ENCODE measurements around the gene USP40. TPM values are rescaled to one million over a fixed set of nuclear protein-coding genes. Genes with fewer than 3 reads are reported as not detected.

Gene USP40
- total RNA-seq, 1 donor: 40.2 TPM

DNA sequence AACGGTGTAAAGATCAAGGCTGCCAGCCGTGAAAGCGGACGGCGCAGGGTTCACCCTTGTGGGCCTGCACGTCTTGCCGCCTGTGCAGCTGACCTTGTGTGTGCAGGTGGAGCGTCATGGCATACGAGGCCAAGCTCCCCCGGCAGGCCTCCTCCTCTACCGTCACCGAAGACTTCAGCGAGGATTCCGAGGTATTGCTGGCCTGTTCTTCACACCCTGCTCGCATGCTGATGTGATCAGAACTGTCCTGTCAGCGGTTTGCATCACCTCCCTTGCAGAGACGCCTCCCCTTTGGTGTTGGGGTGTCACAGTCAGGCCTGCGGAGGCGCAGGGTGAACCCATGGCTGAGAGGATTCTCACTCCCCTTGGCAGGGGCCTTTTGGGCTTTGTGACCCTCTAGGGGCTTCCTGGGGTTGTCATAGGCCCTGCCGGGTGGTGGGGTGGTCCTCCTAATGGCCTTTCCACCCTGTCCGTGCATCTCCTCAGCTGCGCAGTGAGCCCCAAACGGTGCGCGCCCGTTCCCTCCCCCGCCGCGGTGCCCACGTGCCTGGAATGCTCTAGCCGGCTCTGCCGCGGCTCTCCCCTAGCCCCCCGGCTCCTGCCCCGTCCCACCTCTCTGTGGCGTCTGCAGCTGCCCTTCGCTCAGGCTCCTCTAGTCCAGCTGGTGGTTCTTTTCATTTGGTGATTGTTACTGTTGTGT lies 119.8 kb downstream of the USP40 start:
- no peak overlapping the region for H3K4me3 ChIP-seq (ENCODE audit: low read depth, low read length)
- no peak for TF ChIP-seq CTCF (IDR thresholded peaks at IDR 0.05; ENCODE audit: insufficient read depth, low read length)
- DNase-seq (ENCODE audit: low read depth): no peak

GRCh38 chr2:233446121-233446520 lies 120.5 kb downstream of the USP40 start:
- no peak for DNase-seq (ENCODE audit: low read depth)
- H3K4me3 ChIP-seq (ENCODE audit: low read depth, low read length): no peak overlapping the region

GRCh38 chr2:233445152-233445830 lies 121.3 kb downstream of the USP40 start:
- no peak overlapping the region for H3K4me3 ChIP-seq (ENCODE audit: low read depth, low read length)
- TF ChIP-seq CTCF (IDR thresholded peaks at IDR 0.05; ENCODE audit: insufficient read depth, low read length): no peak
- DNase-seq (ENCODE audit: low read depth): no peak

More at GRCh38 chr2:233446121-233446520, 120.5 kb downstream of the USP40 start:
- no peak for TF ChIP-seq CTCF (IDR thresholded peaks at IDR 0.05; ENCODE audit: insufficient read depth, low read length)

- TF ChIP-seq CTCF (IDR thresholded peaks at IDR 0.05; ENCODE audit: insufficient read depth, low read length): no peak
- no peak overlapping the region for H3K4me3 ChIP-seq (ENCODE audit: low read depth, low read length)
- DNase-seq (ENCODE audit: low read depth): no peak
Observed at GRCh38 chr2:233444501-233444900, 122.1 kb downstream of the USP40 start.

DNA sequence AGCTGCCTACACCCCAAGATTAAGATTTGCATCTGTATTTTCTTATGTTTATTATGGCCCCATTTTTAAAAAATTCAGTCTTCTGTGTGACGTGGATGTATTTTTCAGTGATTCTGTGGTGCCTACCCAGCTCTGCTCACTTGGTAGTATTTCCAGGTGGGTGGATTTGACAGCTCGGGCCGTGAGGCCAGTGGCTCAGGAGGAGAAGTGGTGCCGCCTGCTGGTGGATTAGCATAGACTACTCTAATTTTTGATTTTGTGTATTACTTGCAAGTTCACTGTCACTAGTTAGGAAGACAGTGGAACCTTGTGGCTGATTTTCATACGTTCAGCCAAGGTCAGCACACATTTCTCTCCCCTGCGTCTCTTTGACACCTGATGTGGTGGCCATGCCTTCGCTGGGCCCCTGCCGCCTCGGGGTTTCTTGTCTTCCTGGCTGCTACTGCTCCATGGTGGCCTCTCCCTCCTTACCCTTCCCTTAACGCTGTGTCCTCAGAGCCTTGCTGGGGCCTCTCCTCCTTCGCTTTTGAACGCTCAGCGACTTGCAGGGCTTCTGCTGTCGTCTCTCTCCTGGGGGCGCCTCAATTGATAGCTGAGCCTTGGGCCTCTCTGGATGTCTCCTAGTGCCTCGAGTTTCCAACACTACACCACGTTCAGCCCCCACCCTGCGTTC lies 122.9 kb downstream of the USP40 start:
- H3K4me3 ChIP-seq (ENCODE audit: low read depth, low read length): no peak overlapping the region
- DNase-seq (ENCODE audit: low read depth): peak; percentile 89
- peak; percentile 87 for TF ChIP-seq CTCF (IDR thresholded peaks at IDR 0.05; ENCODE audit: insufficient read depth, low read length)

DNA sequence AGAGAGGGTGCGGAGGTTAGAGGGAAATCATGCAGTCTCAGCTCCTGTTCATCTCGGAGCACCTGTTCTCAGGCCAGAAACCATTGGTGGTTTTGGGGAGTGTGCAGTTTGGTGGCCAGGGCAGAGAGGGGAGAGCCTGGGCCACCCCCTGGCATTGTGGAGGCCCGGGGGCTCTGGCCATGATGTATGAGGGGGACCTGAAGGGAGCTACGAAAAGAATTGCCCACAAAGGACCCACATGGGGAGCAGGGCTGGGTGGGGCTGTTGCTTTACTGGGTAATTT lies 124.6 kb downstream of the USP40 start:
- no peak for DNase-seq (ENCODE audit: low read depth)
- no peak overlapping the region for H3K4me3 ChIP-seq (ENCODE audit: low read depth, low read length)
- no peak for TF ChIP-seq CTCF (IDR thresholded peaks at IDR 0.05; ENCODE audit: insufficient read depth, low read length)

Data from fibroblast of the aortic adventitia (primary cell).